CD14-positive monocyte (primary cell): ENCODE data around the gene CDH4. TPM values are rescaled to one million over a fixed set of nuclear protein-coding genes. Genes with fewer than 3 reads are reported as not detected.

Source experiments
- DNase-seq, 3 donors: peaks; one replicate each; pipeline ENCODE4 v3.0.0-alpha.2; 2011 to 2022
- H2AFZ ChIP-seq: 2 replicates; pipeline ENCODE4 v1.6.0; 2012; ENCODE audit warnings: mild to moderate bottlenecking, low read depth, low read length, inconsistent platforms; ENCODE audit not compliant: insufficient read depth, poor library complexity, severe bottlenecking
- H3K27ac ChIP-seq, 2 donors: 1 replicate in 1 of 2; 2 replicates in 1 of 2; pipeline ENCODE4 v1.5.1; 2012 to 2013; ENCODE audit warnings: low read length in 2 of 2, control low read depth in 1 of 2, inconsistent platforms in 1 of 2, low read depth in 1 of 2, mild to moderate bottlenecking in 1 of 2
- H3K27me3 ChIP-seq, 2 donors: one replicate each; pipeline versions ENCODE4 v1.6.0 to v1.6.1; 2011 to 2013; ENCODE audit warnings: low read length in 2 of 2; ENCODE audit not compliant: control insufficient read depth in 2 of 2, insufficient read depth in 2 of 2
- H3K36me3 ChIP-seq, 2 donors: replicated peaks in 1 of 2; 1 replicate in 1 of 2; 2 replicates in 1 of 2; pipeline versions ENCODE4 v1.5.1 to v1.6.1; 2012 to 2013; ENCODE audit warnings: low read length in 2 of 2, control low read depth in 1 of 2, inconsistent platforms in 1 of 2, mild to moderate bottlenecking in 1 of 2; ENCODE audit not compliant: insufficient read depth in 2 of 2, control insufficient read depth in 1 of 2
- H3K4me1 ChIP-seq, 2 donors: 1 replicate in 1 of 2; 2 replicates in 1 of 2; pipeline versions ENCODE4 v1.5.1 to v1.6.1; 2012 to 2013; ENCODE audit warnings: low read length in 2 of 2, control low read depth in 1 of 2, inconsistent platforms in 1 of 2, mild to moderate bottlenecking in 1 of 2, moderate library complexity in 1 of 2; ENCODE audit not compliant: insufficient read depth in 2 of 2, control insufficient read depth in 1 of 2
- H3K4me2 ChIP-seq: replicated peaks from 2 replicates; pipeline ENCODE3; 2012; ENCODE audit warnings: low read length, moderate library complexity, mild to moderate bottlenecking; ENCODE audit not compliant: poor library complexity, severe bottlenecking; ENCODE audit errors: extremely low read depth
- H3K4me3 ChIP-seq, 3 experiments: fragments of 200-600 bp in 1 of 3; sonication (generic) in 1 of 3; replicated peaks in 1 of 3; 1 replicate in 2 of 3; 2 replicates in 1 of 3; pipeline ENCODE4 v1.5.1; 2011 to 2013; ENCODE audit warnings: low read length in 3 of 3, mild to moderate bottlenecking in 3 of 3, control low read depth in 2 of 3, low read depth in 2 of 3, inconsistent platforms in 1 of 3, moderate library complexity in 1 of 3
- H3K79me2 ChIP-seq: 2 replicates; pipeline ENCODE4 v1.6.0; 2012; ENCODE audit warnings: mild to moderate bottlenecking, control low read depth, inconsistent platforms, low read length, moderate library complexity; ENCODE audit not compliant: insufficient read depth
- H3K9ac ChIP-seq: 2 replicates; pipeline ENCODE4 v1.6.0; 2017; ENCODE audit warnings: low read length, mild to moderate bottlenecking; ENCODE audit not compliant: insufficient read depth, poor library complexity, severe bottlenecking
- H3K9me3 ChIP-seq, 2 donors: replicated peaks in 1 of 2; 1 replicate in 1 of 2; 2 replicates in 1 of 2; pipeline versions ENCODE4 v1.5.1 to v1.6.1; 2012 to 2013; ENCODE audit warnings: low read length in 2 of 2, control low read depth in 1 of 2; ENCODE audit not compliant: control insufficient read depth in 1 of 2, insufficient read depth in 1 of 2
- H4K20me1 ChIP-seq: 2 replicates; pipeline ENCODE4 v1.6.0; 2012; ENCODE audit warnings: mild to moderate bottlenecking, low read length, control low read depth, moderate library complexity; ENCODE audit not compliant: insufficient read depth
- H3K27ac Mint-ChIP-seq, 7 donors: one replicate each; pipeline ENCODE4 v1.8.0; 2020; ENCODE audit warnings: mild to moderate bottlenecking in 7 of 7, mixed read lengths in 7 of 7, moderate library complexity in 6 of 7, inconsistent platforms in 2 of 7
- H3K27me3 Mint-ChIP-seq, 3 donors: one replicate each; pipeline ENCODE4 v1.8.0; 2021 to 2022; ENCODE audit warnings: low read depth in 3 of 3, mild to moderate bottlenecking in 3 of 3, mixed read lengths in 3 of 3, moderate library complexity in 3 of 3, inconsistent platforms in 1 of 3
- H3K36me3 Mint-ChIP-seq, 2 donors: one replicate each; pipeline ENCODE4 v1.8.0; 2020; ENCODE audit warnings: mixed read lengths in 2 of 2, inconsistent platforms in 1 of 2, mild to moderate bottlenecking in 1 of 2
- H3K4me1 Mint-ChIP-seq: one replicate; pipeline ENCODE4 v1.8.0; 2020; ENCODE audit warnings: mild to moderate bottlenecking, mixed read lengths
- H3K4me3 Mint-ChIP-seq, 2 donors: one replicate each; pipeline ENCODE4 v1.8.0; 2020; ENCODE audit warnings: mild to moderate bottlenecking in 2 of 2, mixed read lengths in 2 of 2, moderate library complexity in 1 of 2
- H3K9me3 Mint-ChIP-seq, 7 donors: one replicate each; pipeline ENCODE4 v1.8.0; 2020 to 2022; ENCODE audit warnings: mixed read lengths in 7 of 7, mild to moderate bottlenecking in 6 of 7, moderate library complexity in 6 of 7, inconsistent platforms in 2 of 7
- CTCF ChIP-seq: fragments of 200-600 bp; IDR thresholded peaks from one replicate; pipeline ENCODE4 v1.8.0; 2022; ENCODE audit warnings: antibody characterized with exemption, mild to moderate bottlenecking
- WGBS: methylation state at CpG from one replicate; pipeline ENCODE4 v1.1.5; 2013; ENCODE audit warnings: missing lambda C conversion rate; ENCODE audit not compliant: insufficient coverage; 5-methylcytosine and 5-hydroxymethylcytosine counted together
- intact Hi-C, 2 donors: fragments of 100-400 bp; cut with micrococcal nuclease; formaldehyde crosslinking; loops; one replicate each; pipeline versions ENCODE4 v1.15.0 to v1.15.1; 2023
- polyA plus RNA-seq, 3 donors: library from polyadenylated mRNA; depleted of rRNA in 1 of 3; unstranded in 2 of 3; stranded (reverse) in 1 of 3; fragments of 300-500 nt in 2 of 3; fragments of >200 nt in 1 of 3; fragmentation: Illumina TruSeq in 2 of 3; gene quantifications; 1 replicate in 2 of 3; 2 replicates in 1 of 3; pipeline ENCODE4 v1.2.3, GENCODE V29; 2012 to 2021

Gene CDH4
- polyA plus RNA-seq, 3 donors = not detected

GRCh38 chr20:61759286-61760065 lies 507.4 kb downstream of the CDH4 start:
- Histone ChIP-seq H3K36me3 (no peaks in the 10 kb centered on the region), H3K79me2 (no peaks in the 10 kb centered on the region), H4K20me1 (no peaks in the 10 kb centered on the region), H3K27me3 (no peaks in the 10 kb centered on the region), H2AFZ (no peak overlapping the region), H3K4me2 (no peak overlapping the region), H3K4me3 (no peak overlapping the region), H3K27ac (no peak overlapping the region), H3K9me3 (peaks cover 14 to 91% of the 10 kb centered on the region in 2 donors), H3K4me1 (no peaks in the 10 kb centered on the region), H3K9ac (no peak overlapping the region)
- Mint-ChIP-seq H3K9me3 (peaks cover 0 to 37% (median 13%) of the 10 kb centered on the region in 7 donors), H3K27me3 (peaks cover 0 to 3% (median 0%) of the 10 kb centered on the region in 3 donors), H3K4me3 (no peak overlapping the region), H3K4me1 (no peaks in the 10 kb centered on the region), H3K27ac (no peak overlapping the region), H3K36me3 (no peaks in the 10 kb centered on the region)
- WGBS = 92% methylated on average over 19 of the region's 22 CpGs
- no peak for DNase-seq
- intact Hi-C loops = no loop called here
- no peak for TF ChIP-seq CTCF

- H3K4me3 Mint-ChIP-seq = no peak overlapping the region
- peaks cover 0 to 3% (median 0%) of the 10 kb centered on the region in 3 donors for H3K27me3 Mint-ChIP-seq
- Histone ChIP-seq H3K9me3 (peaks cover 11 to 91% of the 10 kb centered on the region in 2 donors), H3K4me3 (no peak overlapping the region), H3K79me2 (no peaks in the 10 kb centered on the region), H3K27ac (no peak overlapping the region), H3K4me1 (no peaks in the 10 kb centered on the region), H3K36me3 (no peaks in the 10 kb centered on the region), H2AFZ (no peak overlapping the region), H3K27me3 (no peaks in the 10 kb centered on the region), H3K4me2 (no peak overlapping the region), H4K20me1 (no peaks in the 10 kb centered on the region), H3K9ac (no peak overlapping the region)
- H3K4me1 Mint-ChIP-seq = no peaks in the 10 kb centered on the region
- intact Hi-C loops = no loop called here
- H3K27ac Mint-ChIP-seq = no peak overlapping the region
- TF ChIP-seq CTCF = no peak
- H3K9me3 Mint-ChIP-seq = peaks cover 0 to 45% (median 17%) of the 10 kb centered on the region in 7 donors
- WGBS = 94% methylated on average over 10 of the region's 11 CpGs
- H3K36me3 Mint-ChIP-seq = no peaks in the 10 kb centered on the region
- DNase-seq = no peak
Measured at GRCh38 chr20:61760321-61760720, 508.3 kb downstream of the CDH4 start.
